ENCODE data around the gene CBY3.
"Not testable (repeated sequence)": the region's sequence is repeated elsewhere in the genome, so short reads cannot be mapped to it uniquely, and the experiment has no call there.

Gene CBY3

GRCh38 chr5:179668391-179668790 is 12.4 kb downstream of the CBY3 start:
- FAIRE-seq = no peak

DNA sequence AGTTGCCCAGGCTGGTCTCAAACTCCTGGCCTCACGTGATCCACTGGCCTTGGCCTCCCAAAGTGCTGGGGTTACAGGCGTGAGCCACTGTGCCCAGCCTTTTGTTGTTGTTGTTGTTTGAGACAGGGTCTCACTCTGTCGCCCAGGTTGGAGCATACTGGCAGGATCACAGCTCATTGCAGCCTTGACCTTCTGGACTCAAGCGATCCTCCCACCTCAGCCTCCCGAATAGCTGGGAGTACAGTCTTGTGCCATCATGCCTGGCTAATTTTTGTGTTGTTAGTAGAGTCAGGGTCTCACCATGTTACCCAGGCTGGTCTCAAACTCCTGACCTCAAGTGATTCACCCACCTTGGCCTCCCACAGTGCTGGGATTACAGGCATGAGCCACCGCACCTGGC is 19.2 kb downstream of the CBY3 start:
- not testable (repeated sequence) for FAIRE-seq

DNA sequence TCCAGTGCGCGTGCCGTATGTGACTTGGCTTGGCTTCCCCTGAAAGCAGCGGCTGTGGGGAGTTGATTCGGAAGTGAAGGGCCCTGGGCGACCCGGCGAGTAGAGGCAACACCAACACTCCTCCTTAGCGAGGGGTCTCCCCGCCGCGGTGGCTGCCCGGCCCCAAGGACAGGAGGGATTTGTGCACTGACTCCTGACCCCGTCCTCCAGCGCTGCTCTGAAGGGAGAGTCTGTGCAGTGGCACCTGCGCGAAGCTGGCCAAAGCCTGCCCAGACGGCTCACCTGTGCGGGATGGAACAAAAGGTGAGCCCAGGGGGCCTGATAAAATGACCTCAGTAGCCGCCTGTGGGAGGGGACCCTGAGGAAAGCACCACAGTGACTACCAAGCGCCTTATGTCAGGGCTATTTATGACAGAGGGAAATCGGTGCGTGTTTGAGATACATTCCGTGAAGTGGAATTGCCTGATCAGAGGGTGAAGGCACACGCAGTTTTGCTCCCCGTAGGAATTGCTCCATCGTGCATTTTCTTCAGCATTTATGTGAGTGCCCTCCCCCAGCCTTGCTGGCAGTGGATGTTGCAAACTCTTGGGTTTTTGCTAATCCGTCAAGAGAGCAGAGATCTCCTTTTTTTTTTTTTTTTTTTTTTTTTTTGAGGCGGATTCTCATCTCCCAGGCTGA is 22.5 kb downstream of the CBY3 start:
- FAIRE-seq = not testable (repeated sequence)

DNA sequence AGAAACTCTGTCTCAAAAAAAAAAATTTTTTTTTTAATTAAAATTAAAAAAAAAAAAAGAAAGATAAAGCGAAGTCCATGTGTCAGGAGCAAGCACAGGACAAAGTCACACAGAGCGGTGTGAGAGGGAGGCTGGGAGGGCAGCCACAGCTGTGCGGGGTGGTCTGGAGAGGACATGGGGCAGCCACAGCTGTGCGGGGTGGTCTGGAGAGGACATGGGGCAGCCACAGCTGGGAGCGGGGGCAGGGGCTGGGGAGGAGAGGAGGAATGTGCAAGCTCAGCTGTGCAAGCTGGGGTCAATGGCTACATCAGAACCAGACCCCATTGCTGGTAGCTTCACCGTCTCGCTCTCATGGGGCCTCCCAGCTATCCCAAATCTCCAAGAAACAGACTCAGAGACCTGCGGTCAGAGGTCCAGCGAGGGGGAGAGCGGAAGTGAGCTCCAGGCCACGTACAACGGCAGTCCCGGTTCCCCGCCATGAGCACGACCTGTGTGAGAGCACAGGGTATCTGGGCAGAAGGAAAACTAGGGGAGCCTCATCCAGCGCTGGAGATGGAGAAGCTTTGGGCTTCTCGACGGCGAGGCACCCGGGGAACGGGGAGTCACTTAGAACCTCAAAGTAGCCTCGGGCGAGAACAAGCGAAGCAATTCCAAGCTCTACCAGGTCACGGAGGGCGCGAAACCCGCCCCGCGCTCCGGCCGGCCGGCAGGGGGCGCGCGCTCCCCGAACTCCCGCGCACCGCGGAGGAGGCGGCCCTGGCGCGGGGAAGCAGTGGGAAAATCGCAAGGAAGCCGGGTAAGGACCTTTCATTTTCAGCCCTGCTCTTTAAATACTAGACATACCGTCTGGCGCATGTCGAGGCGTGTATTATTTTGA is 23.3 kb downstream of the CBY3 start:
- FAIRE-seq = not testable (repeated sequence)

DNA sequence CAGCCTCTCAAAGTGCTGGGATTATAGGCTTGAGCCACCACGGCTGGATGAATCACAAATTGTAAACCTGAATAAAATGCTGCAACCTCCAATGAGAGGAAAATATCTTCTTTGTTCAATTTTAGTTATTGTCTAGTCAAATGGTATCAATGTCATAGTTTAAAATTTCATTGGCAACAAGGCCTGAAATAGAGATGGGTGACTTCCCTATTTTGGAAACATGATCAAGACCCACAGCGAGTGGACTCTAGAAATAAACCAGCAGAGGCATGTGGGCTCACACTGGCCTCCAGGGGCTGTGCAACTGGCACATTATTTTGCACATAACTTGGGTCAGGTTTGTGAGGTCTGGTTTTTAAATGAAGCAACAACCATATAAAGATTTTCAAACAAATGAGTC is 27.7 kb downstream of the CBY3 start:
- FAIRE-seq = not testable (repeated sequence)

DNA sequence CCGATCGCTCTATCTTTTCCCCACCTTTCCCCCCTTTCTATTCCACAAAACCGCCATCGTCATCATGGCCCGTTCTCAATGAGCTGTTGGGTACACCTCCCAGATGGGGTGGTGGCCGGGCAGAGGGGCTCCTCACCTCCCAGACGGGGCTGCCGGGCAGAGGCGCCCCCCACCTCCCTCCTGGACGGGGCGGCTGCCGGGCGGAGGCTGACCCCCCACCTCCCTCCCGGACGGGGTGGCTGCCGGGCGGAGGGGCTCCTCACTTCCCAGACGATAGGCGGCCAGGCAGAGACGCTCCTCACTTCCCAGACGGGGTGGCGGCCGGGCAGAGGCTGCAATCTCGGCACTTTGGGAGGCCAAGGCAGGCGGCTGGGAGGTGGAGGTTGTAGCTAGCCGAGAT is 30.6 kb downstream of the CBY3 start:
- not testable (repeated sequence) for FAIRE-seq

- not testable (repeated sequence) for FAIRE-seq
Measured at GRCh38 chr5:179649166-179649703, 31.6 kb downstream of the CBY3 start.

DNA sequence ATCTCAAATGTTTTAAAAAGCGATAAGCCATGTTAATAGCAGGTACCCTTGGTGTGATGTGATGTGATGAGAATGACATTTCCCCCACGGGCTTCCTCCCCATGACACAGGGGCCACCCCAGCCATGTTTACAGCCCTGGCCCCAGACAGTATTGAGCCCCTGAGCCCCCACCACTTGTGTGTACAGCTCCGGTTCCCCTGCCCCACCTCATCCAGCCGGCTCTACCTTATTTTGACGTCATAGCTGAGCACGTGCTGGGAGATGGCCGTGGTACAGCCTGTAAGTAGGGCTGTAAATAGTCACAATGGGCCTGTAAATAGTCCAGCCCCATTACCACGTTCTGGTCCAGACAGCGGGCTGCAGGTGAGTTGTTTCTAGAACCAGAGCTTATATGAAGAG is 32.4 kb downstream of the CBY3 start:
- FAIRE-seq = no peak

DNA sequence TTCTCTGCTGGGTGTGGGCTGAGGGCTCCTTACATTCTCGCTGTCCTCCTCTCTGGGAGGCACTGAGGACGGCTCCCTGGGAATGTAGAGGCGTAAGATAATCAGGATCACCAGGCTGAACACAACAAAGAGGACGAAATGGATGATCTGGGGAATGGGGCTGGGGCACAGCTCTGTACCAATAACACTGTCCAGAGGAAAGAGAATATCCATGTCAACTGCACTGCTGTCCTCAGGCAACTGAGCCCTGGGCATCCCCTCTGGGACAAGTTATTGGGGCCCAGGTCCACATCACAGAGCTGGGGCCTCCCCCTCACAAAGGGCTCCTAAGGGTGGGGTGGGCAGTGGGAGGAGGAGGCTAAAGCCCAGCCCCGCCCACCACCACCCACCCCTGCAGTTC is 36.1 kb downstream of the CBY3 start:
- FAIRE-seq = not testable (repeated sequence)

GRCh38 chr5:179643141-179643920 is 37.5 kb downstream of the CBY3 start:
- not testable (repeated sequence) for FAIRE-seq

DNA sequence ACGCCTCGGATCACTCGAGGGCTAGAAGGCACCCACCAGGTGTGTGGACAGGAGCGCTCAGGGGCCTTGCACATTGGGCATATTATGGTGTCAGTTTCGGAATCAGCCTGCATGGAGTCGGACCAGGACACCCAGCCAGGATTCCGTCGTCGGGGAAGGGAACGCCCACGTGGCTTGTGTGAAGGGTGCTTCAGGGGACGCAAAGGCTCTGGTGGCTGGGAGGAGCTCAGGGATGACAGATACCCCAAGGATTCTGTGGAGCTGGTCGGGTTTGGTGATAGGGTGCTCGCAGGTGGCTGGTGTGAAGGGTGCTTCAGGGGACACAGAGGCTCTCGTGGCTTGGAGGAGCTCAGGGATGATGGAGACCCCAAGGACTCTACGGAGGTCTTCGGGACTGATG is 38.2 kb downstream of the CBY3 start:
- FAIRE-seq = not testable (repeated sequence)

DNA sequence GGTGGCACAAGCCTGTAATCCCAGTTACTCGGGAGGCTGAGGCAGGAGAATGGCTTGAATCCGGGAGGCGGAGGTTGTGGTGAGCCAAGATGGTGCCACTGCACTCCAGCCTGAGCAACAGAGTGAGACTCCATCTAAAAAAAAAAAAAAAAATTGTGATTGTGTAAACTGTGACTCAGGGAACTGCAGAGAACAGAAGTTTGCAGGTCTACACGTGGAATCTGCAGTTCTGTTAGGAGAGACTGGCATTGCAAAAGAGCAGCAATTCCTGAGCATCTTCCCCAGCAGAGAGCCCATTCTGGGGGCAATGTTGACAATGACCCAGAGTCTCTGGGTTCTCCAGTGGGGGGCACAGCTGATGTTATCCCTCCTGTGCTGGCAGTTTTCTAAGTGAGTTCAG is 39.1 kb downstream of the CBY3 start:
- FAIRE-seq = not testable (repeated sequence)

GRCh38 chr5:179639296-179639695 is 41.5 kb downstream of the CBY3 start:
- not testable (repeated sequence) for FAIRE-seq

DNA sequence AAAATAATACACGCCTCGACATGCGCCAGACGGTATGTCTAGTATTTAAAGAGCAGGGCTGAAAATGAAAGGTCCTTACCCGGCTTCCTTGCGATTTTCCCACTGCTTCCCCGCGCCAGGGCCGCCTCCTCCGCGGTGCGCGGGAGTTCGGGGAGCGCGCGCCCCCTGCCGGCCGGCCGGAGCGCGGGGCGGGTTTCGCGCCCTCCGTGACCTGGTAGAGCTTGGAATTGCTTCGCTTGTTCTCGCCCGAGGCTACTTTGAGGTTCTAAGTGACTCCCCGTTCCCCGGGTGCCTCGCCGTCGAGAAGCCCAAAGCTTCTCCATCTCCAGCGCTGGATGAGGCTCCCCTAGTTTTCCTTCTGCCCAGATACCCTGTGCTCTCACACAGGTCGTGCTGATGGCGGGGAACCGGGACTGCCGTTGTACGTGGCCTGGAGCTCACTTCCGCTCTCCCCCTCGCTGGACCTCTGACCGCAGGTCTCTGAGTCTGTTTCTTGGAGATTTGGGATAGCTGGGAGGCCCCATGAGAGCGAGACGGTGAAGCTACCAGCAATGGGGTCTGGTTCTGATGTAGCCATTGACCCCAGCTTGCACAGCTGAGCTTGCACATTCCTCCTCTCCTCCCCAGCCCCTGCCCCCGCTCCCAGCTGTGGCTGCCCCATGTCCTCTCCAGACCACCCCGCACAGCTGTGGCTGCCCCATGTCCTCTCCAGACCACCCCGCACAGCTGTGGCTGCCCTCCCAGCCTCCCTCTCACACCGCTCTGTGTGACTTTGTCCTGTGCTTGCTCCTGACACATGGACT is 46.3 kb downstream of the CBY3 start:
- FAIRE-seq = not testable (repeated sequence)

DNA sequence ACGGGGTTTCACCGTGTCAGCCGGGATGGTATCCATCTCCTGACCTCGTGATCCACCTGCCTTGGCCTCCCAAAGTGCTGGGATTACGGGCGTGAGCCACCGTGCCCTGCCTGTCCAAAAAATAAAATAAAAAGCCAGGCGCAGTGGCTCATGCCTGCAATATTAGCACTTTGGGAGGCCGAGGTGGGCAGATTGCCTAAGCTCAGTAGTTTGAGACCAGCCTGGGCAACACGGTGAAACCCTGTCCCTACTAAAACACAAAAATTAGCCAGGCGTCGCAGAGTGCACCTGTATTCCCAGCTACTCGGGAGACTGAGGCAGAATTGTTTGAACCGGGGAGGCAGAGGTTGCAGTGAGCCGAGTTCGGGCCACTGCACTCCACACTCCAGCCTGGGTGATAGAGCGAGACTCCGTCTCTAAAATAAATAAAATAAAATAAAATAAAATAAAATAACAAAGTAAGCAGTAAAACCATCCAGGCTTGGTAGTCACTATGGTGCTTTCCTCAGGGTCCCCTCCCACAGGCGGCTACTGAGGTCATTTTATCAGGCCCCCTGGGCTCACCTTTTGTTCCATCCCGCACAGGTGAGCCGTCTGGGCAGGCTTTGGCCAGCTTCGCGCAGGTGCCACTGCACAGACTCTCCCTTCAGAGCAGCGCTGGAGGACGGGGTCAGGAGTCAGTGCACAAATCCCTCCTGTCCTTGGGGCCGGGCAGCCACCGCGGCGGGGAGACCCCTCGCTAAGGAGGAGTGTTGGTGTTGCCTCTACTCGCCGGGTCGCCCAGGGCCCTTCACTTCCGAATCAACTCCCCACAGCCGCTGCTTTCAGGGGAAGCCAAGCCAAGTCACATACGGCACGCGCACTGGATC is 47.1 kb downstream of the CBY3 start:
- FAIRE-seq = not testable (repeated sequence)
